NCI-H1694 treated with DMSO at 0.1 percent for 48 hours (cell line): ENCODE data around the gene MATN4.

ENCODE experiments used
- DNase-seq: peaks from one replicate; lab custom pipeline; 2025; lab: John Stamatoyannopoulos, UW

The MATN4 gene

GRCh38 chr20:45313943-45314342, 5.8 kb upstream of the MATN4 start:
- no peak for DNase-seq

- no peak for DNase-seq
These were observed 5.1 kb upstream of the MATN4 start for GRCh38 chr20:45313065-45313695.

- DNase-seq, result no peak
These were observed 4.1 kb upstream of the MATN4 start for GRCh38 chr20:45312241-45312640.

GRCh38 chr20:45311589-45312211, 3.6 kb upstream of the MATN4 start:
- peak; percentile 27 for DNase-seq

- DNase-seq, result no peak
These were observed 976 bp upstream of the MATN4 start for GRCh38 chr20:45309075-45309474.

GRCh38 chr20:45307076-45307640, 941 bp downstream of the MATN4 start:
- no peak for DNase-seq

- no peak for DNase-seq
These were observed 1.6 kb downstream of the MATN4 start, which contains the start of gene RBPJL for GRCh38 chr20:45306431-45306982. Gene RBPJL, plus strand, starts transcription at chr20:45306840. Its CDS starts 83 bp downstream, at chr20:45306923.

- no peak for DNase-seq
These were observed 2.8 kb downstream of the MATN4 start for GRCh38 chr20:45305262-45305661.

- no peak for DNase-seq
These were observed 3.6 kb downstream of the MATN4 start for GRCh38 chr20:45304464-45304999.

GRCh38 chr20:45303586-45304463, 4.3 kb downstream of the MATN4 start:
- no peak for DNase-seq

GRCh38 chr20:45301824-45302271, 6.3 kb downstream of the MATN4 start:
- no peak for DNase-seq

GRCh38 chr20:45300961-45301360, 7.1 kb downstream of the MATN4 start:
- DNase-seq, result no peak

- DNase-seq, result no peak
These were observed 8.3 kb downstream of the MATN4 start for GRCh38 chr20:45299786-45300185.

GRCh38 chr20:45297786-45298497, 10.2 kb downstream of the MATN4 start:
- DNase-seq, result no peak

GRCh38 chr20:45294659-45295058, 13.4 kb downstream of the MATN4 start:
- no peak for DNase-seq

GRCh38 chr20:45294003-45294368, 14.1 kb downstream of the MATN4 start:
- no peak for DNase-seq

- DNase-seq, result peak; percentile 32
These were observed 14.8 kb downstream of the MATN4 start for GRCh38 chr20:45293041-45294002.

GRCh38 chr20:45292343-45292742, 15.8 kb downstream of the MATN4 start:
- no peak for DNase-seq

GRCh38 chr20:45291526-45291925, 16.6 kb downstream of the MATN4 start:
- DNase-seq, result no peak
